Neutrophil (primary cell): Measurements from ENCODE around the gene TBC1D14.

Experiments
- H3K27ac ChIP-seq: fragments of 200-600 bp; sonication (generic); 2 replicates; pipeline ENCODE4 v1.5.1; 2016; ENCODE audit warnings: mild to moderate bottlenecking, moderate library complexity
- H3K27me3 ChIP-seq: fragments of 200-600 bp; sonication (generic); 2 replicates; pipeline ENCODE4 v1.6.0; 2016; ENCODE audit warnings: mild to moderate bottlenecking
- H3K36me3 ChIP-seq: fragments of 200-600 bp; sonication (generic); 2 replicates; pipeline ENCODE4 v1.5.1; 2017
- H3K4me1 ChIP-seq, 2 experiments: fragments of 200-600 bp in 1 of 2; sonication (generic) in 1 of 2; 1 replicate in 1 of 2; 2 replicates in 1 of 2; pipeline versions ENCODE4 v1.5.1 to v1.6.1; 2013 to 2016; ENCODE audit warnings: low read depth in 1 of 2, low read length in 1 of 2, mild to moderate bottlenecking in 1 of 2, moderate library complexity in 1 of 2; ENCODE audit not compliant: control insufficient read depth in 1 of 2, insufficient read depth in 1 of 2
- H3K4me3 ChIP-seq, 2 experiments: fragments of 200-600 bp in 1 of 2; sonication (generic) in 1 of 2; 1 replicate in 1 of 2; 2 replicates in 1 of 2; pipeline ENCODE4 v1.5.1; 2013 to 2016; ENCODE audit warnings: low read depth in 1 of 2, low read length in 1 of 2, mild to moderate bottlenecking in 1 of 2, moderate library complexity in 1 of 2
- H3K9me3 ChIP-seq: fragments of 200-600 bp; sonication (generic); 2 replicates; pipeline ENCODE4 v1.5.1; 2016
- CTCF ChIP-seq: fragments of 200-600 bp; sonication (generic); IDR thresholded peaks from 2 replicates; pipeline ENCODE4 v1.5.1; 2016; ENCODE audit warnings: antibody characterized with exemption

The TBC1D14 gene

DNA sequence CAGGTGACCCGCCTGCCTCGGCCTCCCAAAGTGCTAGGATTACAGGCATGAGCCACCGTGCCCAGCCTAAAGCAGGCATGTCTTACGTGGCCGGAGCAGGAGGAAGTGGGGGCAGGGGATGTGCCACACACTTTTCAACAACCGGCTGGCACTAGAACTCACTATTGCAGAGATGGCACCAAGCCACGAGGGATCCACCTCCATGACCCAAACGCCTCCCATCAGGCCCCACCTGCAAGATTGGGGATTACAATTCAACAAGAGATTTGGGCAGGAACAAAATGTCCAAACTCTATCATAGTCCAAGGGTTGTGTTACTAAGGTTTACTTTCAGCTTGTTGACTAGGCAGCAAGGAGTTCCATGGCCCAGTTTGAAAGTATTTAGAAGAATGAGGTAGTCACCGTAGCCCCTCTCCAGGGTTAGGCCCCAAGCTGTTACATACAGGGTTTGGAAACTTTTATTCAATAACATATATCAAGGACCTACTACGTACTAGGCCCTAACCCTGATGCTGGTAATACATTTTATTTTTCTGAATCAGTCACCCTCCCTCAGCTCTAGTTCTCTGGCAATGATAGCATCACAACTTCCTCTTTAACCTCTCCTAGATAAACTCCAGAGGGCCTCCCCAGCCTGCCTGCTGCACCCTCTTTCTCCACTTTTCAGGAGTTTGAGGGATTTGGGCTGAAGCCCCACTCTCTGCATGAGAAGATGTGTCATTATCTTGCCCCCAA lies 18.0 kb upstream of the TBC1D14 start:
- H3K4me1 ChIP-seq = peaks cover 58 to 71% of the 10 kb centered on the region in 2 experiments

GRCh38 chr4:6892190-6892908 lies 17.3 kb upstream of the TBC1D14 start:
- peak overlapping the region; percentile 82 for H3K27ac ChIP-seq
- H3K36me3 ChIP-seq = no peaks in the 10 kb centered on the region
- H3K27me3 ChIP-seq = no peaks in the 10 kb centered on the region
- peak; percentile 44 for TF ChIP-seq CTCF
- peaks cover 51 to 64% of the 10 kb centered on the region in 2 experiments for H3K4me1 ChIP-seq
- peak overlapping the region; percentile 46 to 54 for H3K4me3 ChIP-seq
- no peaks in the 10 kb centered on the region for H3K9me3 ChIP-seq

More for the DNA sequence above, 18.0 kb upstream of the TBC1D14 start:
- Histone ChIP-seq H3K27ac (peak overlapping the region; percentile 82), H3K9me3 (no peaks in the 10 kb centered on the region), H3K4me3 (peak overlapping the region; percentile 46 to 54), H3K27me3 (no peaks in the 10 kb centered on the region), H3K36me3 (no peaks in the 10 kb centered on the region)
- TF ChIP-seq CTCF = no peak

GRCh38 chr4:6892909-6893202 lies 16.8 kb upstream of the TBC1D14 start:
- TF ChIP-seq CTCF = no peak
- Histone ChIP-seq H3K27me3 (no peaks in the 10 kb centered on the region), H3K4me1 (peaks cover 45 to 59% of the 10 kb centered on the region in 2 experiments), H3K36me3 (no peaks in the 10 kb centered on the region), H3K9me3 (no peaks in the 10 kb centered on the region), H3K27ac (peak overlapping the region; percentile 82), H3K4me3 (peak overlapping the region; percentile 46 to 54)

DNA sequence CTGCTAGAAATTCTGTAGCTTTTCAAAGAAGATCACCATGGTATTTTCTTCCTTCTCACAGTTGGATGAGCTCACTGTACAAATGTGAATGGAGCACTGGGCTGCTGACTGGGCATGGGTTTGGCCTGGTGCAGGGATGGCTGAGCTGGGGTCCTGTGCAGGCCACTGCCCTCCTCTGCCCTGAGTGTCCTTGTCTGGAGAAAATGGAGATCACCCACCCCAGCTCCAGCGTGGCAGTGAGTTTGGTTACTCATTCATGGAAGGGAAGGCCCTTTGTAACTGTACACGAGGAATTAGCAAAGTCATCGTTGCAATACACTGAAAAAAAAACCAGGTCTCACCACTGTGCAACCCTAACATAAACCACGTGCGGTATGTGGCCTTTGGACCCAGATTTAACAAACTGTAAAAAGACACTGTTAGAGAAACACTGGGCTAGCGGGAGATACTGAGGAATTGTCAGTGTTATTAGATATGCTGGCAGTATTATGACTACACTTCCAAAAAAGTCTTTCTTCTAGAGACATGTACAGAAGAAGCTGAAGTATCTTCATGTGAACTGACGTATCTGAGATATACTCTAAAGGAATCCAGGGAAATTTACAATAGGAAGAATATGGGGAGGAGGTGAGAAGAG lies 16.1 kb upstream of the TBC1D14 start:
- peak overlapping the region; percentile 82 for H3K27ac ChIP-seq
- H3K27me3 ChIP-seq = no peaks in the 10 kb centered on the region
- peaks cover 38 to 52% of the 10 kb centered on the region in 2 experiments for H3K4me1 ChIP-seq
- peak overlapping the region; percentile 5 to 12 for H3K4me3 ChIP-seq
- H3K36me3 ChIP-seq = no peaks in the 10 kb centered on the region
- H3K9me3 ChIP-seq = no peaks in the 10 kb centered on the region
- TF ChIP-seq CTCF = peak; percentile 23

DNA sequence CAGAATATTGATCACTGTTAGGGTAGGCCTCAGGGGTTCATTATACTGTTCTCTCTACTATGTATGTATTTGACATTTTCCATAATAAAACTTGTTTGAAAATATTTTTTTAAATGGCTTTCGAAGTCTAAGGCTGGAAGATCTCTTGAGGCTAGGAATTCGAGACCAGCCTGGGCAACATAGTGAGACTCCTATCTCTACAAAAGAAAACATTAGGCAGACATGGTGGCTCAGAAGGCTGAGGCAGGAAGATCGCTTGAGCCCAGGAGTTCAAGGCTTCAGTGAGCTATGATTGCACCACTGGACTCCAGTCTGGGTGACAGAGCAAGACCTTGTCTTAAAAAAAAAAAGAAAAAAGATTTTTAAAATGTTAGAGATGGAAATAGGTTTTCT lies 15.5 kb upstream of the TBC1D14 start:
- Histone ChIP-seq H3K27me3 (no peaks in the 10 kb centered on the region), H3K27ac (peak overlapping the region; percentile 82), H3K36me3 (no peaks in the 10 kb centered on the region), H3K9me3 (no peaks in the 10 kb centered on the region), H3K4me3 (no peak overlapping the region), H3K4me1 (peaks cover 34 to 49% of the 10 kb centered on the region in 2 experiments)
- TF ChIP-seq CTCF = no peak
